HG02610 (cell line): ENCODE measurements around the gene ABLIM1.

Source experiments
- ATAC-seq: cut with Tn5 transposase; IDR thresholded peaks from one replicate; pipeline ENCODE4 v1.9.1; 2021; ENCODE audit warnings: mild to moderate bottlenecking, moderate library complexity; ENCODE audit not compliant: unreplicated experiment

ABLIM1 gene

DNA sequence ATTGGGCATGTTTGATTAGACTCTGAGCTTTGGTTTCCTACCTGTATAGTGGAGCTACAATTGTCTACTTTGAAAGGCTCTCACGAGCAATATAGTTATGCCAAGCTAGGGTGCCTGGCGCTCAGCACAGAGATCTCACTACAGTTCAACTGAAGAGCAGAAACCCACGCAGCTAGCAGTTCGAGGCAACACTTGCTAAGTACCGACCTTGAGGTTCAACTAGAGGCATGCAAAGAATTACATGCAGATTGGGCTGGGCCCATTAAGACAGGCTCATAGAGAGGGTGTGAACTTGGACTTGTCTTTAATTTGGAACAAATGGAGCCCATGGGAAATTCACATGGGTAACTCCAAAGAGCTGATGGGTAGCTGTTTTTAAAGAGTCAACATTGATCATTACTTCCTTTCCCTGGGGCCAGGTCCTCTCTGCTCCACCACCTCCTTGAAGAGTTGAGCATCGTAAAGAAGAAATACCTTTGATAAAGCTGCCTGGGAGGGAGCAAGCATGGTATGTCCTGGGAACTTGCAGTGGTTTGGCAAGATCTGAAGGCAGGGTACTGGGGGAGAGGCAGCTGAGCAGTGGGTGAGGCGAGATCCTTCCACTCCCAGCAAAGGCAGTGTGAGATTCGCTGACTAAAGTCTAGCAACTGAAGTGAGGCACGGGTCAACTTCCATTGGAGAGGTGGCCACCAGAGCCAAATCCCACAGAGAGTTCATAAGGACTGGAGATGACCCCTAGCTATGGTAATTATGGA is 228.3 kb downstream of the ABLIM1 start:
- no peak for ATAC-seq

- ATAC-seq = no peak
These were observed 230.8 kb downstream of the ABLIM1 start for GRCh38 chr10:114427124-114427852.

DNA sequence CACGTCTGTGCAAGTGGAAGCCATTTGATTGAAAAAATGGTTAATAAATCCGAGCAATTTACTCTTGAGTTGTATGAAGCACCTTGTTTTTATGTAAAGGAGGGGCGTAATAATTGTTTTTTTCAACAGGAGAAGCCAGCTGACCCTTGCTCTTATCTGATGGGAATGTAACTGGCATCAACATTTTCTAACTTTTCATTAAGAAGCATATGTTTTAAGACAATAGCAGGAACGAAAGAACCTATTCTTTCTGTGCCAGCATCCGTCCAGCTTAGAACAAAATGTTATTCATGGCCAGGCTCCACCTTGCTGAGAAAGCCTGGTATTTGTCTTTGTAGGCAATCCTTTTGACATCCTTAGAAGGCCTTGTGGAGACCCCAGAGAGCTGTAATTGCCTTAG is 231.6 kb downstream of the ABLIM1 start:
- no peak for ATAC-seq

GRCh38 chr10:114420811-114421485 is 237.1 kb downstream of the ABLIM1 start:
- no peak for ATAC-seq

GRCh38 chr10:114418109-114418508 is 240.0 kb downstream of the ABLIM1 start:
- no peak for ATAC-seq

DNA sequence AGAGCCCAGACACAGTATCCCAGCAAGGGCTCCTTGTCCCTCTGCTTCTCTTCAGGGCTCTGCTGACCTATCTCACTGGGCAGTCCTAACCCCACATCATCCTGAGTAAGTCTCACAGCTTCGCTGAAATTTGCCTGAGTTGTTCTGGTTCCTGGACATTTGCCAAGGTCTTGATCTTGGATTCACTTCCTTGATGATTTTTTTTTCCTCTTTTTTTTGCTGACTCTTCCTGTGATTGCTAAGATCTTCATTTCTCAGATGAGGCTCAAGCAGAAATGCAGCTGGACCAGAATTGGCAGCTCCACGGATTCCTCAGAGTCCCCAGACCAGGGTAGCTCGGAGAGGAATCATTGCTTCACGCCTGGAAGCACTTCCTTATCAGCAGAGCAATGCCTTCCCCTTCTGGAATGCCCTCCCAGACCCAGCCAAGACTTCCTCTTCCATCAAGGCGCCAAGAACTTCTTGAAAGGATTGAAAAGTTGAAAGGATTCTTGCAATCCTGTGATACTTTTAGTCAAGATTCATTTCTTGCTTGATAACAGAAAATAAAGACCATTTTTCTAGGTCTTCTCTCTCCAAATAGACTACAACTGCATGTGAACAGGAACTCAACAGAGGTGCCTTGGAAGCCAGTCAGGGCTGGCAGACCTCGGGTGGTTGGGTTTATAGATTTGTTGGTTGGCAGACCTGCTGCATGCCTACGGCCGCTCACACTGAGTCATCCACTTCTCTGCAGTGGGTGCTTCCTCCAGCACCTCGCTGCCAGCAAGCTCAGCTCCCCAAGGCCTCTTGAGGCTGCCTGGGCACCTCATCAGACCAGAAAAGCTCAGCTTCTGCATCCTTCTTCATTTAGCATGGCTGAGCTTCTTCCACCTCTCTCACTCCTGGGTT is 244.9 kb downstream of the ABLIM1 start:
- ATAC-seq = no peak

GRCh38 chr10:114408968-114409444 is 249.1 kb downstream of the ABLIM1 start:
- ATAC-seq = no peak

- no peak for ATAC-seq
These were observed 249.7 kb downstream of the ABLIM1 start for GRCh38 chr10:114408112-114408967.

DNA sequence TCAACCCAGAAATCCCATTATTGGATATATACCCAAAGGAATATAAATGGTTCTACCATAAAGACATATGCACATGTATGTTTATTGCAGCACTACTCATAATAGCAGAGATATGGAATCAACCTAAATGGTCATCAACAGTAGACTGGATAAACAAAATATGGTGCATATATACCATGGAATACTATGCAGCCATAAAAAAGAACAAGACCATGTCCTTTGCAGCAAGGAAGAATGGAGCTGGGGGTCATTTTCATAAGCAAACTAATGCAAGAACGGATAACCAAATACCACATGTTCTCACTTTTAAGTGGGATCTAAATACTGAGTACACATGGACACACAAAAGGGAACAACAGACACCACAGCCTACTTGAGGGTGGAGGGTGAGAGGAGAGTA is 251.6 kb downstream of the ABLIM1 start:
- no peak for ATAC-seq

- ATAC-seq = no peak
These were observed 253.1 kb downstream of the ABLIM1 start for GRCh38 chr10:114405011-114405350.

GRCh38 chr10:114404171-114405010 is 253.7 kb downstream of the ABLIM1 start, which contains the start of gene AFAP1L2:
TSS of gene AFAP1L2 (minus strand) at chr10:114404502. CDS start at chr10:114404455, 47 bp downstream.
- no peak for ATAC-seq

DNA sequence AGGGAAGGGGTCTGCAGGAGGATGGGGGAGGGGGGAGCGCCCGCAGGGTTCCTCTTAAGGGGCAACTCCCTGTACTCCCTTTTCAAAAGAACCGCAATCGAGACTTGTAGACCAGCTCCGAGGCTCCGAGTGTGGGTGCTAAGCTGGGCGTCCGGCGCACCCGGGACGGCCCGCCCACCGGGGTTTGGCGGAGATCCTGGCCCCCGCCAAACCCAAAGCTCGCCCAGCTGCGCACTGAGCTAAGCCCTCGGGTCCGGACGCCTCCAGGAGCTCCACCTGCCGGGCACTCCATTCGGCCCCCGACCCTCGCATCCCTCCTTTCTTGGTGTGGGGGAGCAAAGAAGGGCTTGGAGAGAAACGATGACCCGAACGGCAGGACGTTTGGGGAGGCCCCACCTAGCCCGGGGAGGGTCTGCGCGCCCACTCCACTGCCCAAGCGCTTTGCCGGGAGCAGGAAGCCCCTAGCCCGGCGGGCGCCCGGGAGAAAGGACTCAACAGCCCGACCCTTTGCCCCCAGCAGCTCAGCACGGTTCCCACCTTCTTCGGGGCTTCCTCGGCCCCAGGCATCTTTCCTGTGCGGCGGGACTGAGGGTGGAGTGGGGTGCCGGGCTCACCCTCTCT is 254.4 kb downstream of the ABLIM1 start:
- ATAC-seq = no peak

GRCh38 chr10:114402871-114403540 is 255.1 kb downstream of the ABLIM1 start:
- ATAC-seq = peak; percentile 36

GRCh38 chr10:114402233-114402632 is 255.8 kb downstream of the ABLIM1 start:
- no peak for ATAC-seq

DNA sequence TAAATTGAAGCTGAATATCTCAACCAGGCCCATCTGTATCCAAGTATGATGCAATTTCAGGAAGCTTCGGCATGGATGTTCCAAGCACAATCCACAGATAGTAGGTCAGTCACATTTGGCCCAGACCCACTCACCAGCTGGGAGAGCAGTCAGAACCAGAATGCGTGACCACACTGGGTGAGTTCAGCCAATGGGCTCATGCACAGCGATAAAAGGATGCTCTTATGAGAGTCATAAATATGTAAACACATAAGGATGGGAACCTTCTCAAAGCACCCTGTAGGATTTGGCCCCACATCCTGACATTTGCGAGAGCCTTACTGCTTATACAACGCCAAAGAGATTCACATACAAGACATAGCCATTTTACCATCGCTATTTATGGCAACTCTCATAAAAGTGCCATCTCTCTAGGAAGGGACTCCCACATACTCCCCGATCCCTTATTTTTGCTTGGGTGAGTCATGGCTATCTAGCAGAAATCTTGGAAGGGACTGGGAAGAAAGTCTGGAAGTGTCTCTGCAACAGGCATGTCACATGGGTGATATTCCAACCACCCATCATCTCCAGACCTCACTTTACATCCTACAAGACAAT is 256.8 kb downstream of the ABLIM1 start:
- ATAC-seq = no peak

GRCh38 chr10:114400091-114400490 is 258.0 kb downstream of the ABLIM1 start:
- ATAC-seq = no peak

GRCh38 chr10:114399576-114399975 is 258.5 kb downstream of the ABLIM1 start:
- no peak for ATAC-seq
